Measurements from ENCODE around the gene BLNK. TPM values are rescaled to one million over a fixed set of nuclear protein-coding genes. Genes with fewer than 3 reads are reported as not detected.

BLNK gene
- total and polyA plus RNA-seq, 2 of the 13 experiments (the other 11 are each of a cell fraction or from before 2014, with no cell fraction given), result not detected

GRCh38 chr10:96285331-96285752 is 14.0 kb upstream of the BLNK start:
- ATAC-seq, result no peak
- H3K27ac ChIP-seq (ENCODE audit: extremely low read length, insufficient read depth, low read length), result no peak overlapping the region
- no peak for DNase-seq (ENCODE audit: low spot score)
- 35% methylated on average over 8 of the region's 8 CpGs for WGBS (ENCODE audit: low lambda C conversion rate)
- H2AFZ ChIP-seq (ENCODE audit: low read length), result no peak overlapping the region
- peak; percentile 57; the same call in 1 of the 2 replicates for TF ChIP-seq RFX1 (IDR thresholded peaks at IDR 0.05)
- TF ChIP-seq ZMYM3 (CRISPR knock-in tag; IDR thresholded peaks at IDR 0.05), result no peak
- TF ChIP-seq ASH2L (IDR thresholded peaks at IDR 0.05; ENCODE audit: insufficient read length, low read depth, low read length), result no peak
- peak; percentile 56; the same call in 1 of the 2 replicates for TF ChIP-seq RFX3 (CRISPR knock-in tag; IDR thresholded peaks at IDR 0.05)
- in situ Hi-C loops (cut with HindIII; ENCODE audit: extremely low pct_ligation_motif_present, low pct_unique_long_range_greater_than_20kb) (no loop called here), intact Hi-C loops (cut with micrococcal nuclease; ENCODE audit: unreplicated experiment) (no loop called here)
- no peaks in the 10 kb centered on the region; a peak in 1 of 5 replicates for H3K27me3 ChIP-seq (ENCODE audit: control insufficient read depth in 1 of 2, insufficient read depth in 2 of 2, low read length in 2 of 2)
- ChIA-PET CTCF (ENCODE audit: low intra/inter-chr PET ratio, low total read pairs) (no interaction called here), POLR2A (no interaction called here)
- H3K4me1 ChIP-seq (ENCODE audit: insufficient read depth, low read length), result peaks cover 11% of the 10 kb centered on the region
- no peaks in the 10 kb centered on the region for H3K9me3 ChIP-seq (ENCODE audit: low read length)
- no peaks in the 10 kb centered on the region for H3K36me3 ChIP-seq (replicated peaks in 1 of 2; ENCODE audit: control insufficient read depth in 1 of 2, insufficient read depth in 2 of 2, low read length in 2 of 2)
- H4K20me1 ChIP-seq (ENCODE audit: insufficient read depth, low read length), result no peaks in the 10 kb centered on the region
- BruUV-seq (replicated peaks), result no TSS peak
- no peaks in the 10 kb centered on the region for H3K79me2 ChIP-seq (ENCODE audit: insufficient read depth, low read length)
- FAIRE-seq, result no peak
- H3K9ac ChIP-seq (ENCODE audit: insufficient read depth, low read depth, low read length), result no peak overlapping the region
- H3K4me3 ChIP-seq (replicated peaks in 1 of 3; ENCODE audit: insufficient read depth in 1 of 3, low read depth in 2 of 3, low read length in 3 of 3), result no peak overlapping the region
- no peak overlapping the region for H3K4me2 ChIP-seq (ENCODE audit: low read depth, low read length)

- no peak overlapping the region for H2AFZ ChIP-seq (ENCODE audit: low read length)
- ChIA-PET CTCF (ENCODE audit: low intra/inter-chr PET ratio, low total read pairs) (no interaction called here), POLR2A (no interaction called here)
- no peak for TF ChIP-seq ZHX2 (IDR thresholded peaks at IDR 0.05; ENCODE audit: low read depth)
- no peak for TF ChIP-seq ZHX2 (CRISPR knock-in tag; IDR thresholded peaks at IDR 0.05; ENCODE audit: borderline replicate concordance)
- no peak overlapping the region for H3K4me2 ChIP-seq (ENCODE audit: low read depth, low read length)
- FAIRE-seq, result no peak
- no peaks in the 10 kb centered on the region; a peak in 1 of 5 replicates for H3K27me3 ChIP-seq (ENCODE audit: control insufficient read depth in 1 of 2, insufficient read depth in 2 of 2, low read length in 2 of 2)
- no TSS peak for BruUV-seq (replicated peaks)
- in situ Hi-C loops (cut with HindIII; ENCODE audit: extremely low pct_ligation_motif_present, low pct_unique_long_range_greater_than_20kb), result no loop called here
- ATAC-seq, result no peak
- no peak overlapping the region for H3K4me3 ChIP-seq (replicated peaks in 1 of 3; ENCODE audit: insufficient read depth in 1 of 3, low read depth in 2 of 3, low read length in 3 of 3)
- no peaks in the 10 kb centered on the region for H3K79me2 ChIP-seq (ENCODE audit: insufficient read depth, low read length)
- H3K9me3 ChIP-seq (ENCODE audit: low read length), result no peaks in the 10 kb centered on the region
- H3K27ac ChIP-seq (ENCODE audit: extremely low read length, insufficient read depth, low read length), result no peak overlapping the region
- no peak for DNase-seq (ENCODE audit: low spot score)
- intact Hi-C loops (cut with micrococcal nuclease; ENCODE audit: unreplicated experiment), result no loop called here
- H3K9ac ChIP-seq (ENCODE audit: insufficient read depth, low read depth, low read length), result no peak overlapping the region
- H3K4me1 ChIP-seq (ENCODE audit: insufficient read depth, low read length), result peaks cover 11% of the 10 kb centered on the region
- WGBS (ENCODE audit: low lambda C conversion rate), result 37% methylated on average over 6 of the region's 6 CpGs
- H3K36me3 ChIP-seq (replicated peaks in 1 of 2; ENCODE audit: control insufficient read depth in 1 of 2, insufficient read depth in 2 of 2, low read length in 2 of 2), result no peaks in the 10 kb centered on the region
- H4K20me1 ChIP-seq (ENCODE audit: insufficient read depth, low read length), result no peaks in the 10 kb centered on the region
Measured at GRCh38 chr10:96283756-96284155, 12.4 kb upstream of the BLNK start.
